NCI-H748 (cell line): ENCODE data around the gene STX8.
"Not testable (repeated sequence)": the region's sequence is repeated elsewhere in the genome, so short reads cannot be mapped to it uniquely, and the experiment has no call there.

Experiments
- DNase-seq: peaks from one replicate; lab custom pipeline; 2025; ENCODE audit not compliant: unreplicated experiment; lab: John Stamatoyannopoulos, UW

Gene STX8

GRCh38 chr17:9406046-9406606, 169.5 kb downstream of the STX8 start:
- DNase-seq: no peak

DNA sequence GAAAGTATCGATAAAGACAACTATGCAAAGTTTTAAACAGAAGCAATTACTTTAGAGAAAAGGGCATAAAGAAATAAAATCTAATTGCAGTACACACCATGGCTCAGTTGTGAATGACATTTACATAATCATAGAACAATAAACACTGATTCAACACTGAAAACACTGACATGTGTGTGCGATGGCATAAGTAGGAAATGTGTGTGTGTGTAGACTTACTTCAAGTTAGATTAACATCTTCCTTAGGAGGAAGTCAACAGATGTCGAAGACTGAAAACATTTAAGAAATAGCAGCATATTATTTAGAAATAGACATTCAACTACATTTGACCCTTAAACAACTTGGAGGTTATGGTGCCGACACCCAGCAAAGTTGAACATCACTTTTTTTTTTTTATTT, 172.4 kb downstream of the STX8 start:
- DNase-seq: no peak

GRCh38 chr17:9402590-9403199, 172.9 kb downstream of the STX8 start:
- peak; percentile 64 for DNase-seq

DNA sequence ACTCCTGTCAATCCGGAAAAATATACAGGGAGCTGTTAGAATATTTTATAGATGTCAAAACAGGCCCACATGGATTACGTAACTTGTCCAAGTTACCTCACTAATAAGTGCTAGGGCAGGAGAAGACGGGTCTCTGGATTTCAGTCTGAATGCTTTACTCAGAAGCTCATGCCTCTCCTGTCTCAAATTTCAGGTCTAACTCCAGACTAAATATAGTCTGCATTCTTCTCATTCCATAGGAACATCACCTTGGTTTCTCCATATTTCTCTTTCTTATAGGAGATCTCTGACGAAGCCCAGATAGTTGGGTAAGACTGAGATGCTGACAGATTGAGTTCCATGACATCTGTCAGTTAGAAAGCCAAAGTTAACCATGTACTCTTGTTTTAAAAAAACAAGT, 174.2 kb downstream of the STX8 start:
- no peak for DNase-seq

DNA sequence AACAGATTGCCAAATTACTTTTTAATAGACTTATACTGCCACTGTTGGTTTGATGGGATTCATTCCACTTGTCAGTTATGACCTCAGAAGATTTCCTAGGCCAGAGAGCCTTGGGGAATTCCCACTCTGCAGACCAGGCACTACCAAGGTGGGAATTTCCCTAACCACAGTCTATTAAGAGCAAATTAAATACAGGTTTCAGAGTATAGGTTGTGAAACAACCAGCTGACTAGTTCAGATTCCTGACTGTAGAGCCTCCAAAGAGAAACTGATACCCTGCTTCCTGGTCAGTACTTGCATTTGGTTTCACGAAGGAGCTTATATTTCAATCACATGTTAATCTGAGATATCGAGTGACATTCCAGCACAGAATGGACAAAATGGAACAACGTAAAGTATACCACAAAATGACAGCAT, 186.5 kb downstream of the STX8 start:
- DNase-seq: no peak

DNA sequence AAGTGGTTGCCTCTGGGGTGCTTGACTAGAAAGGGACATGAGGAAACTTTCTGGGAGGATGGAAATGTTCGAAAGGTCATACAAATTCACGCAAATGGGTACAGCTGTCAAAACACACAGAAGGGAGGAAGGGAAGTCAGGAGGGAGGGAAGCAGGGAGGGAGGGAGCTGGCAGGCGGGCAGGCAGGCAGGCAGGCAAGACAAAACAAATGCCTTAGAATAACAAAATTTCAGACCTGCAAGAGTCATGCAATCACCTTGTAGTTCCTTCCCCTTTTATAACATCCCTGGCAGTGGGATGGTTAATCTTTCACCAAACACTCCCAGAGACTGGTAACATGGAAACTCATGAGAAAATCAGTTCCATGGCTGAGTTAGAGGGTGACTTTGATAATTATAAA, 189.2 kb downstream of the STX8 start:
- DNase-seq: no peak

GRCh38 chr17:9383826-9384225, 191.8 kb downstream of the STX8 start:
- DNase-seq: no peak

DNA sequence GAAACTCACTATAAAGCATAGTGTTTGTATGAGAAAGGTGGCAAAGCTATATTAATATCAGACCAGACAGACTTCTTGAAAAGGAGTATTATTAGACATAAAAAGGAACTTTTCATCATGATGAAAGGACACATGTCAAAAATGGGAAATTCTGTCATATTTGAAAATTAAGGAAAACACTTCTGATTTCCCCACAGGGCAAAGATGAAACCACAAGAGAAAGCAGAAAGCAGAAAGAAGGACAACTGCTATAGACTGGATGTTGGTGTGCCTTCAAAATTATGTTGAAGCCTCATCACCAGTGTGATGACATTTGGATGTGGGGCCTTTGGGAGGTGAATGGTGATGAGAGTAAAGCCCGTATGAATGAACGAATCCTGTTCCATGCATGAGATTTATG, 193.0 kb downstream of the STX8 start:
- DNase-seq: no peak

- DNase-seq: no peak
Observed at GRCh38 chr17:9381068-9381467, 194.6 kb downstream of the STX8 start.

- DNase-seq: no peak
Observed at GRCh38 chr17:9380361-9380760, 195.3 kb downstream of the STX8 start.

- DNase-seq: not testable (repeated sequence)
Observed at GRCh38 chr17:9376177-9376576, 199.4 kb downstream of the STX8 start.

GRCh38 chr17:9371019-9371418, 204.6 kb downstream of the STX8 start:
- peak; percentile 99 for DNase-seq

DNA sequence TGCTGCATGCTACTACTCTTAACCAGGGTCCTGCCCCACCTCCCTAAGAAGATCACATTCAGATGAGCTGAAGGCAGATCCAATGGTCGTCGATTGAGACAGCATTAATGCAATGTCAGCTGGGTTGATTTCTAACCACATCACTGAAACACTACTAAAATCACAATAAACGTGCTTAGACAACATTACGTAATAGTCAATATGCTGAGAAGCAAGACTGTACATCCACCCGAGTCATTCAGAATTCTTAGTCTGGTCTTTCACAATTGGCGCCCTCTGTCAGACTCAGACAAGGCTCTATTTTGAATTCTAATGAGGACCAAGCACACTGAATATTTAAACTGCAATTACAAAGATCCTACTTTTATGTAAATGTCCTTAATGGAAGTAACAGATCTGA, 205.2 kb downstream of the STX8 start:
- peak; percentile 74 for DNase-seq

DNA sequence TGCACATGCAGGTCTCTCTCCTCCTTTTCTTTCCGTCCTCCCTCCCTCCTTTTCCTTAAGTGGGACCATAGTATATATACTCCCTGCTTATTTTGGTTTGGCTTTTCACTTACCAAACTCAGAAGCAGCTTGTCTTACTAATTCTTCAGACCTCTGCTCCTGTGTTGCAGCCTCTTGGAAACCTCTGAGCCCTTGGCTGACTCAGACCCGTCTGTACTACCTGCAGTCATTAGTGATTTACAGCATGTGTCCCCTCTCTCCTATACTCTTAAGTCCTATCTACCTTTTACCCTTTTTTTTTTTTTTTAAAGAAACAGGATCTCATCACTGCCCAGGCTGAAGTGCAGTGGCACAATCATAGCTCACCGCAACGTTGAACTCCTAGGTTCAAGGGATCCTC, 207.0 kb downstream of the STX8 start:
- no peak for DNase-seq

DNA sequence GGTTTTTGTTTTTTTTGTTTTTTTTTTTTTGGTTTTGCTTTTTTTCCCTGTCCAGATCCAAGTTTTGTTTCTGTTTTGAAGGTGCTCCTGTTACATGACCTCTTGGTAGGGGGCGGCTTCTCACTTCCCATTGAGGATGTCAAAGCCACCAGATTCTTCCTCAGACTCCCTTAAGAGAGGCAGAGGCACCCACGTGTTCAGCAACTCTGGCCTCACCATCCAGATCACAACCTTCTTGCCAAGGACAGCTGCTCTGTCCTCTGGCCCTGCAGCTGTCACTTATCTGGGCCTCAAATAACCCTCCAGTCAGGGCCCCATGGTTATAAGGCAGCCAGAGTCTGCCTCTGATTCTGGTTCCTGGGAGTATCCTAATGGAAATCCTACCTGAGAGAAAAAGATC, 208.5 kb downstream of the STX8 start:
- no peak for DNase-seq

DNA sequence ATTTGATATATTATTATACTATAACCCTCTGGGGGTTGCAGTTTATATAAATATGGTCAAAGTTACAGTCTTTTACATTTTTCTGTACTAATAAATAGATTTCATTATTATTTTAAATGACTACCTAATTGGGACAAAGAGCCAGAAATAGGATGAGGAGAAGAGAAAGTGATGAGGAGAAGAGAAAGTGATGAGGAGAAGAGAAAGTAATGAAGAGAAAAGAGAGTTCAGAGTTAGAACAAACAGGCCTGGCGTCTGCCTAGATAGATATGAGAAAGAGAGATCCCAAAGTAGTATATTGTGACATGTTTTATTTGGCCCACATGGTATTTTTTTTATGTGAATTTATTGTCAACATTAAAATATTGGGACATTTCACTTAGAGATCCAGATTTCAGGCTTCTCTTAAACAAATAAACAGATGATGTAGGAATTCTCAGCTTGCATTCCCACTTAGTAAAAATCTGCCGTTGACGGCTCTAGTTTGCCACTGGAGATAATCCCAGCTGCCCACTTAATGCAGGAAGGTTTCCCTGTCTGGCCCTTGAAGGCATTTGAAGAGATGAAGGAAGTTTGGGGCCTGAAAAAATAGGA, 210.7 kb downstream of the STX8 start:
- no peak for DNase-seq

DNA sequence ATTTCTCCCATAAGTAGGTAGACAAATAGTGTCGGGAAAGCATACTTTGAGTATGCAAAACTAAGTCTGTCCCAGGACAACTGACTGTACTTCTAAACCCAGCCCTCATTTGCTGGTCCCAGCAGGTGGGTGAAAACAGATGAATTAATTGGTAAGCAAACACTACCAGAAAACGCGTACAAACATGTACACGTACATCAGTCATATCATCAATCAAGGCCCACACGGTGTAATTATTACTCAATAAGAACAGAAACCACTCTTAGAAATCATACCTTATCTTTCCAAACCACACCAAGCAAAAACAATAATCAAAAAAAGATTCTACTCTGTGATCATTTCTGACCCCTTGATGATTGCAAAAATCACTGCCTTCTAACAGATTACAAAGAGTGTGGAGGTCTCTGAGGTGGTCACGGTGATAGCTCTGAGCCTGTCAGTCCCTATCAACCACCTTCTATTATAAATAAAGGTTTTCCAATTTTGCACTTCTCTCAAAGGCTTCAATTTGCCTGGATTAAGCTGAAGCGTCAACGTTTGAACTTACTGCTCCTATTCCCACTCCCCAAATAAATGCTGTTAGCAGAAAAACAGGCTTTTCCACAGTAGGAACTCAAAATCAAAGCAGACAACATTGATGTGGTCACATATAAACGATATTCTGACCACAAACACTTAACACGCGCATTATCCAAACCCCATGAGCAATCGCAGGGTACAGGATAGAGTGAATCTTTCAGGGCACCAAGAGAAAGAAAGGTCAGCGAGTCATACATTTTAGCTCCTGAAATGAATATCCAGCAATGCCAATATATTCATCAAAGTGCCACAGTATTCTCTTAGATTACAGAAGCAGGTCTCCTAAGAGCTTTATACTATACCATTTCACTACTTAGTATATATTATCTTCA, 211.9 kb downstream of the STX8 start:
- DNase-seq: peak; percentile 63

GRCh38 chr17:9361188-9361955, 214.2 kb downstream of the STX8 start:
- no peak for DNase-seq

GRCh38 chr17:9360677-9361081, 214.9 kb downstream of the STX8 start:
- no peak for DNase-seq

- no peak for DNase-seq
Observed at GRCh38 chr17:9356488-9356911, 219.1 kb downstream of the STX8 start.

DNA sequence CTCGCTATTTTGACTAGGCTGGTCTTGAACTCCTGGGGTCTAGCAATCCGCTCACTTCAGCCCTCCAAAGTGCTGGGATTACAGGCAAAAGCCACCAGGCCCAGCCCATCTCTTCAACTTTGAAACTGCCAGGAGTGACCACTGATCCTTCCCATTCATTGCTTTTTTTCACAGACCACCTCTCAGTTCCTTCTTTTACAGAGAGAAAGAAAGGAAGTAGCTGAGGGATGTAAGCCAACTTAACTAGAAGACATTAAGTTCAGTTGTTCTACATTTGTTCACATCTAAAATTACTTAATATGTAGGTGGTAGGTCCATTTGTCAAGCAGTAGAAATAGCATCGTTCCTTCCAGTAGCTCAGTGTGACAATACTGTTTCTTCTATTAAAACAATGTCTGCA, 219.8 kb downstream of the STX8 start:
- DNase-seq: no peak
